K562 (cell line): Measurements from ENCODE around the gene TBC1D16. TPM values are rescaled to one million over a fixed set of nuclear protein-coding genes. Genes with fewer than 3 reads are reported as not detected.

Source experiments
- ATAC-seq: fragments of 200-7000 bp; cut with Tn5 transposase; 3 replicates; pipeline ENCODE4 v1.9.1; 2020; ENCODE audit warnings: moderate library complexity
- BruUV-seq: library from RNA; stranded (reverse); fragments of 400-500 nt; replicated peaks from 2 replicates; lab custom pipeline; 2021; lab: Mats Ljungman, UMichigan
- CTCF ChIA-PET: fragments of 300-600 bp; formaldehyde crosslinking; extraction: SDS; loops from one replicate; lab custom pipeline; 2021; ENCODE audit warnings: low intra/inter-chr PET ratio; lab: Yijun Ruan, JAX
- POLR2A ChIA-PET: fragments of 300-600, 350-650 bp; sonication (Branson Sonifier 250); formaldehyde crosslinking; extraction: SDS; loops from one replicate; lab custom pipeline; 2021; ENCODE audit warnings: antibody characterized with exemption, inconsistent platforms; lab: Yijun Ruan, JAX
- DNase-seq, 4 experiments: peaks; one replicate each; pipeline versions ENCODE4 v3.0.0 to v3.0.0-alpha.2; 2011 to 2018; ENCODE audit warnings: low spot score in 3 of 4, mixed read lengths in 3 of 4; ENCODE audit errors: extremely low read depth in 1 of 4
- FAIRE-seq: peaks from 2 replicates; lab custom pipeline; 2011; peaks lifted over from hg19 to GRCh38; lab: Jason Lieb, UNC
- H2AFZ ChIP-seq: 2 replicates; pipeline ENCODE4 v1.6.0; 2011; ENCODE audit warnings: low read depth, low read length, control low read depth, inconsistent platforms
- H3K27ac ChIP-seq: fragments of 200-600 bp; 3 replicates; pipeline ENCODE4 v1.8.0; 2011; ENCODE audit warnings: low read depth, mild to moderate bottlenecking, control low read depth, inconsistent platforms, low read length, moderate library complexity, mixed read lengths; ENCODE audit errors: extremely low read depth
- H3K27me3 ChIP-seq, 2 experiments: fragments of 300-600 bp in 1 of 2; 2 replicates in 1 of 2; 3 replicates in 1 of 2; pipeline versions ENCODE4 v1.6.0 to v1.8.0; 2011; ENCODE audit warnings: inconsistent platforms in 2 of 2, low read length in 2 of 2, mild to moderate bottlenecking in 1 of 2, mixed read lengths in 1 of 2, moderate library complexity in 1 of 2; ENCODE audit not compliant: control insufficient read depth in 2 of 2, insufficient read depth in 2 of 2
- H3K36me3 ChIP-seq: fragments of 300-600 bp; 3 replicates; pipeline ENCODE4 v1.8.0; 2011; ENCODE audit warnings: mild to moderate bottlenecking, low read length, inconsistent platforms; ENCODE audit not compliant: control insufficient read depth, insufficient read depth
- H3K4me1 ChIP-seq, 2 experiments: fragments of 200-600 bp in 1 of 2; replicated peaks in 1 of 2; 2 replicates in 1 of 2; 3 replicates in 1 of 2; pipeline versions ENCODE4 v1.5.1 to v1.8.0; 2011; ENCODE audit warnings: inconsistent platforms in 2 of 2, low read length in 2 of 2, mild to moderate bottlenecking in 1 of 2, mixed read lengths in 1 of 2, moderate library complexity in 1 of 2; ENCODE audit not compliant: control insufficient read depth in 2 of 2, insufficient read depth in 2 of 2
- H3K4me2 ChIP-seq: 2 replicates; pipeline ENCODE4 v1.6.1; 2011; ENCODE audit warnings: low read length, control low read depth, inconsistent platforms, mixed read lengths; ENCODE audit not compliant: insufficient read depth
- H3K4me3 ChIP-seq: fragments of 200-600 bp; sonication (generic), shearing (Covaris generic); 2 replicates; pipeline ENCODE4 v1.5.1; 2016; ENCODE audit warnings: control low read depth, inconsistent platforms
- H3K79me2 ChIP-seq: fragments of 200-600 bp; 3 replicates; pipeline ENCODE4 v1.8.0; 2011; ENCODE audit warnings: low read length, inconsistent platforms; ENCODE audit not compliant: control insufficient read depth, insufficient read depth
- H3K9ac ChIP-seq, 2 experiments: 2 replicates each; pipeline versions ENCODE4 v1.6.0 to v1.6.1; 2011; ENCODE audit warnings: low read depth in 2 of 2, low read length in 2 of 2, control low read depth in 1 of 2, inconsistent platforms in 1 of 2, mild to moderate bottlenecking in 1 of 2, mixed read lengths in 1 of 2; ENCODE audit not compliant: insufficient read depth in 1 of 2
- H3K9me1 ChIP-seq: one replicate; pipeline ENCODE4 v1.6.0; 2011; ENCODE audit warnings: inconsistent platforms, mild to moderate bottlenecking, low read length, moderate library complexity; ENCODE audit not compliant: control insufficient read depth, insufficient read depth
- H3K9me3 ChIP-seq: replicated peaks from 2 replicates; pipeline ENCODE4 v1.5.1; 2011; ENCODE audit warnings: low read depth, low read length, inconsistent platforms; ENCODE audit not compliant: control insufficient read depth, insufficient read depth
- H4K20me1 ChIP-seq: replicated peaks from 2 replicates; pipeline ENCODE4 v1.6.1; 2011; ENCODE audit warnings: low read length, inconsistent platforms, mixed read lengths; ENCODE audit not compliant: control insufficient read depth, insufficient read depth
- XRCC4 ChIP-seq: IDR thresholded peaks from one replicate; pipeline ENCODE4 v1.6.1; 2011; ENCODE audit not compliant: insufficient read depth, insufficient read length; ENCODE audit errors: extremely low read depth
- WGBS: fragments of 100-300 bp; shearing (Covaris generic); methylation state at CpG from one replicate; pipeline ENCODE4 v1.1.6; 2016; ENCODE audit warnings: low coverage, mixed read lengths; ENCODE audit not compliant: insufficient coverage; ENCODE audit errors: missing lambda C conversion rate; 5-methylcytosine and 5-hydroxymethylcytosine counted together
- in situ Hi-C: fragments of 300-500 bp; cut with MboI; formaldehyde crosslinking; loops from 4 replicates; pipeline ENCODE4 v1.15.0; 2018; ENCODE audit warnings: inconsistent platforms, mixed read lengths
- intact Hi-C: fragments of 100-400 bp; cut with micrococcal nuclease; formaldehyde crosslinking; loops from 2 replicates; pipeline ENCODE4 v1.14.2; 2022
- polyA plus RNA-seq, 8 experiments: library from polyadenylated mRNA; depleted of rRNA in 4 of 8; stranded (reverse) in 5 of 8; unstranded in 3 of 8; fragments of >200 nt; fragmentation: Nextera tagmentation in 2 of 8; fragmentation: Illumina TruSeq in 1 of 8; extraction: Ambion mirVana in 2 of 8; extraction: Trizol in 1 of 8; gene quantifications; 2 replicates each; pipeline versions ENCODE4 v1.2.1 to v1.2.3, GENCODE V29; 2011 to 2014; ENCODE audit warnings: inconsistent platforms in 1 of 8, missing spikeins in 1 of 8
- total RNA-seq, 7 experiments: library from RNA; depleted of rRNA in 6 of 7; stranded (reverse); fragments of >200 nt in 6 of 7; fragmentation: Illumina TruSeq in 2 of 7; extraction: Trizol in 2 of 7; gene quantifications; 2 replicates each; pipeline versions ENCODE4 v1.2.1 to v1.2.3, GENCODE V29; 2011 to 2021; ENCODE audit warnings: low replicate concordance in 1 of 7
- TF ChIP-seq, protein P1 (sequence below): fragments of 200-800 bp; sonication (Bioruptor generic); IDR thresholded peaks from 2 replicates; pipeline ENCODE4 v1.6.1; 2017; ENCODE audit warnings: missing genetic modification characterization, missing compliant biosample characterization

The TBC1D16 gene
- total and polyA plus RNA-seq, 9 of the 15 experiments (the other 6 are each of a cell fraction or from before 2014, with no cell fraction given), result 0.01 to 0.20 (median 0.03) TPM; not detected in 1

DNA sequence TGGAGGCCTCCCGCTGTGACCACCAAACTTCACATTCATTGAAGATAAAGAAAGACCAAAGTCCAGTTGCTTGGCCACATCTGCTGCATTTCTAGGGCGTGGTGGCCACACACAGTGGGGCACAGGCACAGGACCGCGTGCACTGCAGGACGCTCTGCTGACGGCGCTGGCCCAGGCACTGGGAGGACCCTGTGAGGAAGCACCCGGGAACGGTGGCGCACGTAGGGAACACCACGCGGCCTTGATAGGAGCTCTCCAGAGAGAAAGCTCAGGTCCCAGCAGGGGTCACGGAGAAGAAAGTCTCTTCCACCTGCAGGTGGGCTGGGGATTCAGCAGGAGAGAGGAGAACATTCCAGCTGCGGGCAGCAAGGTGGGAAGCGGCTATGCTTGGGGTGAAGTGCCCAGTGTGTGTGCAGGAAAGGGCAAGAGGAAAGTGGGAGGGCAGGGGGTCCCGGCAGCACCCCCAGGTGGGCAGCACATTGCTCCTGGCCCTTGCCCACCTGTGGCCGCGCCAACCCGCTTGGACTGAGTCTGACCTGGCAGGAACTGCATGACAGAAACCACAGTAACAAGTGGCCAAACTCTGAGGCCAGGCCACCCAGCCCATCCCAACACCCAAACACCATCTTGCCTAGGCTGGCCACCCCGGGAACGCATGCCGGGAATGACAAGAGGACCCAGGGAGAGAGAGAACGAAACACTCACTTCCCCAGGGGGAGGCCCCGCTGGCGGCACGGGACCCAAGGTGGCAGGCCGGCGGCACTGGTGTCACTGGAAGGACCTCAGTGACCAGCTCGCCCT lies 32.8 kb downstream of the TBC1D16 start (continued):
- TF ChIP-seq XRCC4, result no peak
- TF ChIP-seq, all 486 proteins: peak for 0

DNA sequence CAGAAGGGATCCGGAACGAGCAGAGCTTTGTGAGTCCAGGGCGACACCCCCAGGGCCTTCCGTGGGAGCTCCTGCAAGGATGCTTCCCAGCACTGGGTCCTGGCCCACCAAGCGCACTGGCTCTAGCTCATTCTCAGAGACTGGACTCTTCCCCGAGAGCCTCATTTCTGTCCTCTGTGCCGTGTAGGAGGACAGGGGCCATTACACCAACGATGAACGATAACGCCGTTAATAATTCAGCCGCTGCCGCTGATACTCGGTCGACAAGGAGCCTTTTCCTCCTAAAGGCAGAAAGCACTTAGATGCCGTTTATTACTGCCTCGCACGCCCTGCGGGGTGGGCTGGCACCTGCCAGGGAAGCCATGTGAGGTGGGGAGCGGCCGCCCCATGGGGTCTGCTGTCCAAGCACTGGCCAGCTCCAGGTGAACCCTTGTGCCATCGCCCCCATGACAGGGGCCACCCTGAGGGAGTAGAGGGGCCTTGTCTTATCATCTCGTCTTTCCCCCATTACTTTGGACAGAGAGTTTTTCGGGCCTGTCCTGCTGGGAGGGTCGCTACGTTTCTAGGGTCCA lies 33.5 kb downstream of the TBC1D16 start:
- POLR2A ChIA-PET, result interaction anchor here (1.2 kb wide), 1 partner anchor 291 kb away, joined by 4 read pairs; no protein-coding TSS in a partner anchor

More for the DNA sequence above, 33.5 kb downstream of the TBC1D16 start:
- no peak for DNase-seq
- H3K27me3 ChIP-seq, result peaks cover 41 to 60% of the 10 kb centered on the region in 2 experiments
- H2AFZ ChIP-seq, result no peak overlapping the region
- 13% methylated on average over 24 of the region's 26 CpGs for WGBS
- intact Hi-C loops, result no loop called here
- 0 out of 2 replicates have a peak, but pooled peaks cover 3% of the 10 kb centered on the region for H3K9me3 ChIP-seq
- H3K79me2 ChIP-seq, result no peaks in the 10 kb centered on the region
- no peak for FAIRE-seq
- BruUV-seq, result no TSS peak
- peaks cover 11% of the 10 kb centered on the region; the same call in 1 of the 2 replicates for H4K20me1 ChIP-seq
- ATAC-seq, result no peak
- H3K36me3 ChIP-seq, result no peaks in the 10 kb centered on the region
- no peak overlapping the region for H3K4me2 ChIP-seq
- H3K4me3 ChIP-seq, result no peak overlapping the region
- TF ChIP-seq, protein P1, sequence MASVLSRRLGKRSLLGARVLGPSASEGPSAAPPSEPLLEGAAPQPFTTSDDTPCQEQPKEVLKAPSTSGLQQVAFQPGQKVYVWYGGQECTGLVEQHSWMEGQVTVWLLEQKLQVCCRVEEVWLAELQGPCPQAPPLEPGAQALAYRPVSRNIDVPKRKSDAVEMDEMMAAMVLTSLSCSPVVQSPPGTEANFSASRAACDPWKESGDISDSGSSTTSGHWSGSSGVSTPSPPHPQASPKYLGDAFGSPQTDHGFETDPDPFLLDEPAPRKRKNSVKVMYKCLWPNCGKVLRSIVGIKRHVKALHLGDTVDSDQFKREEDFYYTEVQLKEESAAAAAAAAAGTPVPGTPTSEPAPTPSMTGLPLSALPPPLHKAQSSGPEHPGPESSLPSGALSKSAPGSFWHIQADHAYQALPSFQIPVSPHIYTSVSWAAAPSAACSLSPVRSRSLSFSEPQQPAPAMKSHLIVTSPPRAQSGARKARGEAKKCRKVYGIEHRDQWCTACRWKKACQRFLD, result no peak
- H3K4me1 ChIP-seq, result peaks cover 0 to 19% of the 10 kb centered on the region in 2 experiments; a peak in 2 of 5 replicates
- in situ Hi-C loops, result no loop called here
- H3K27ac ChIP-seq, result no peak overlapping the region
- CTCF ChIA-PET, result no interaction called here
- no peaks in the 10 kb centered on the region for H3K9me1 ChIP-seq
- no peak overlapping the region for H3K9ac ChIP-seq
